Activated CD8-positive, alpha-beta memory T cell treated with anti-CD3 and anti-CD28 coated beads, Interleukin-2, amount 50 U/mL, for 48 hours (primary cell): ENCODE results near the gene CTNNA2.

Experiments
- DNase-seq: peaks from one replicate; pipeline ENCODE4 v3.0.0-alpha.2; 2020

Gene CTNNA2

GRCh38 chr2:80363330-80363729, 850.5 kb downstream of the CTNNA2 start:
- DNase-seq: no peak

GRCh38 chr2:80363791-80364349, 851.0 kb downstream of the CTNNA2 start:
- no peak for DNase-seq

GRCh38 chr2:80364524-80365212, 851.8 kb downstream of the CTNNA2 start:
- no peak for DNase-seq

- no peak for DNase-seq
These were observed 852.9 kb downstream of the CTNNA2 start for GRCh38 chr2:80365762-80366161.

GRCh38 chr2:80370375-80371009, 857.6 kb downstream of the CTNNA2 start:
- no peak for DNase-seq

GRCh38 chr2:80374105-80374504, 861.3 kb downstream of the CTNNA2 start:
- no peak for DNase-seq

- no peak for DNase-seq
These were observed 864.2 kb downstream of the CTNNA2 start for GRCh38 chr2:80377071-80377470.

GRCh38 chr2:80380736-80381135, 867.9 kb downstream of the CTNNA2 start:
- DNase-seq: no peak

GRCh38 chr2:80381666-80382065, 868.8 kb downstream of the CTNNA2 start:
- DNase-seq: no peak

- DNase-seq: no peak
These were observed 879.6 kb downstream of the CTNNA2 start for GRCh38 chr2:80392441-80392840.

GRCh38 chr2:80393991-80394390, 881.1 kb downstream of the CTNNA2 start:
- DNase-seq: no peak

- DNase-seq: no peak
These were observed 882.4 kb downstream of the CTNNA2 start for GRCh38 chr2:80395251-80395650.

- no peak for DNase-seq
These were observed 883.4 kb downstream of the CTNNA2 start for GRCh38 chr2:80396276-80396675.

GRCh38 chr2:80403081-80403480, 890.2 kb downstream of the CTNNA2 start:
- no peak for DNase-seq

GRCh38 chr2:80407377-80407776, 894.5 kb downstream of the CTNNA2 start:
- DNase-seq: no peak

- no peak for DNase-seq
These were observed 897.5 kb downstream of the CTNNA2 start for GRCh38 chr2:80410346-80410745.

- no peak for DNase-seq
These were observed 900.3 kb downstream of the CTNNA2 start for GRCh38 chr2:80413136-80413535.

- DNase-seq: no peak
These were observed 904.9 kb downstream of the CTNNA2 start for GRCh38 chr2:80417737-80418136.

- no peak for DNase-seq
These were observed 907.8 kb downstream of the CTNNA2 start for GRCh38 chr2:80420530-80421208.

GRCh38 chr2:80429251-80429650, 916.4 kb downstream of the CTNNA2 start:
- no peak for DNase-seq

GRCh38 chr2:80437959-80438358, 925.1 kb downstream of the CTNNA2 start:
- DNase-seq: no peak

GRCh38 chr2:80438686-80439085, 925.8 kb downstream of the CTNNA2 start:
- DNase-seq: no peak

- no peak for DNase-seq
These were observed 941.8 kb downstream of the CTNNA2 start for GRCh38 chr2:80454628-80455027.

- DNase-seq: no peak
These were observed 946.2 kb downstream of the CTNNA2 start for GRCh38 chr2:80459028-80459427.
